HepG2 (cell line): ENCODE results near the gene AKAP12. TPM values are rescaled to one million over a fixed set of nuclear protein-coding genes. Genes with fewer than 3 reads are reported as not detected.

ENCODE experiments used
- ATAC-seq: fragments of 200-7000 bp; cut with Tn5 transposase; 3 replicates; pipeline ENCODE4 v1.9.1; 2020; ENCODE audit warnings: mild to moderate bottlenecking, moderate library complexity
- BruUV-seq: library from RNA; stranded (reverse); fragments of 400-500 nt; replicated peaks from 2 replicates; lab custom pipeline; 2021; lab: Mats Ljungman, UMichigan
- CTCF ChIA-PET: fragments of 300-600 bp; formaldehyde crosslinking; extraction: SDS; loops from one replicate; lab custom pipeline; 2021; ENCODE audit warnings: low total read pairs, inconsistent platforms, low intra/inter-chr PET ratio; lab: Yijun Ruan, JAX
- POLR2A ChIA-PET: fragments of 350-600 bp; sonication (Branson Sonifier 250); formaldehyde crosslinking; loops from one replicate; lab custom pipeline; 2020; ENCODE audit warnings: antibody characterized with exemption, inconsistent platforms; lab: Yijun Ruan, JAX
- DNase-seq: peaks from one replicate; pipeline ENCODE4 v3.0.0-alpha.2; 2015; ENCODE audit warnings: low spot score
- FAIRE-seq: peaks from 3 replicates; lab custom pipeline; 2011; peaks lifted over from hg19 to GRCh38; lab: Jason Lieb, UNC
- H2AFZ ChIP-seq: one replicate; pipeline ENCODE4 v1.6.1; 2011; ENCODE audit warnings: low read length, inconsistent platforms
- H3K27ac ChIP-seq: fragments of 300-600 bp; 3 replicates; pipeline ENCODE4 v1.8.0; 2011; ENCODE audit warnings: mixed run types, mild to moderate bottlenecking, mixed read lengths, low read length, inconsistent platforms; ENCODE audit not compliant: insufficient read depth; ENCODE audit errors: extremely low read length
- H3K27me3 ChIP-seq, 2 experiments: fragments of 200-600 bp in 1 of 2; 2 replicates in 1 of 2; 3 replicates in 1 of 2; pipeline versions ENCODE4 v1.6.0 to v1.8.0; 2011; ENCODE audit warnings: low read length in 2 of 2, mild to moderate bottlenecking in 2 of 2, moderate library complexity in 2 of 2, inconsistent platforms in 1 of 2; ENCODE audit not compliant: insufficient read depth in 2 of 2, control insufficient read depth in 1 of 2
- H3K36me3 ChIP-seq, 2 experiments: fragments of 200-600 bp in 1 of 2; replicated peaks in 1 of 2; 2 replicates in 1 of 2; 3 replicates in 1 of 2; pipeline versions ENCODE4 v1.5.1 to v1.8.0; 2011; ENCODE audit warnings: low read length in 2 of 2, inconsistent platforms in 1 of 2; ENCODE audit not compliant: insufficient read depth in 2 of 2, control insufficient read depth in 1 of 2
- H3K4me1 ChIP-seq: 2 replicates; pipeline ENCODE4 v1.5.1; 2012; ENCODE audit warnings: low read length, inconsistent platforms; ENCODE audit not compliant: insufficient read depth
- H3K4me2 ChIP-seq: 2 replicates; pipeline ENCODE4 v1.6.0; 2011; ENCODE audit warnings: low read depth, low read length, inconsistent platforms
- H3K4me3 ChIP-seq, 3 experiments: fragments of 200-600 bp in 1 of 3; sonication (generic), shearing (Covaris generic) in 1 of 3; replicated peaks in 1 of 3; 2 replicates each; pipeline ENCODE4 v1.5.1; 2011 to 2016; ENCODE audit warnings: low read length in 3 of 3, inconsistent platforms in 2 of 3, low read depth in 2 of 3, mild to moderate bottlenecking in 2 of 3, control low read depth in 1 of 3, mixed read lengths in 1 of 3; ENCODE audit not compliant: insufficient read depth in 1 of 3
- H3K79me2 ChIP-seq: one replicate; pipeline ENCODE4 v1.6.1; 2011; ENCODE audit warnings: low read length, inconsistent platforms; ENCODE audit not compliant: insufficient read depth
- H3K9ac ChIP-seq: 2 replicates; pipeline ENCODE4 v1.6.0; 2011; ENCODE audit warnings: mild to moderate bottlenecking, low read depth, low read length, inconsistent platforms; ENCODE audit not compliant: insufficient read depth
- H3K9me3 ChIP-seq: 2 replicates; pipeline ENCODE4 v1.5.1; 2012; ENCODE audit warnings: mild to moderate bottlenecking, low read length
- H4K20me1 ChIP-seq: 2 replicates; pipeline ENCODE4 v1.6.0; 2011; ENCODE audit warnings: inconsistent platforms, mild to moderate bottlenecking, low read length, moderate library complexity; ENCODE audit not compliant: insufficient read depth
- CEBPB ChIP-seq: IDR thresholded peaks from 2 replicates; pipeline ENCODE4 v1.6.1; 2011; ENCODE audit warnings: low read depth, low read length, improper control_type of control experiment, borderline replicate concordance
- CENPT ChIP-seq: sonication (generic); formaldehyde crosslinking; IDR thresholded peaks from 2 replicates; pipeline ENCODE4 v1.8.0; 2022; ENCODE audit warnings: low read depth, mild to moderate bottlenecking, moderate library complexity, missing genetic modification reagents
- CREM ChIP-seq, 2 experiments: sonication (generic) in 1 of 2; formaldehyde crosslinking in 1 of 2; IDR thresholded peaks; 2 replicates each; pipeline versions ENCODE4 v1.4.0 to v1.6.1; 2016 to 2020; ENCODE audit warnings: antibody characterized with exemption in 1 of 2, mild to moderate bottlenecking in 1 of 2, missing genetic modification reagents in 1 of 2
- EHMT2 ChIP-seq: fragments of 200-600 bp; sonication (generic); IDR thresholded peaks from 2 replicates; pipeline ENCODE4 v1.7.0; 2017; ENCODE audit warnings: antibody characterized with exemption, low read depth, low read length, borderline replicate concordance
- KDM3A ChIP-seq: IDR thresholded peaks from 2 replicates; pipeline ENCODE4 v1.6.1; 2018; ENCODE audit warnings: low read depth, missing compliant biosample characterization
- RARG ChIP-seq: sonication (generic); formaldehyde crosslinking; IDR thresholded peaks from 2 replicates; pipeline ENCODE4 v1.4.0; 2020; ENCODE audit warnings: low read depth, mild to moderate bottlenecking, missing genetic modification reagents
- RELA ChIP-seq: sonication (generic); formaldehyde crosslinking; IDR thresholded peaks from 2 replicates; pipeline ENCODE4 v1.4.0; 2020; ENCODE audit warnings: missing genetic modification reagents
- TRIM24 ChIP-seq: sonication (generic); formaldehyde crosslinking; IDR thresholded peaks from 2 replicates; pipeline ENCODE4 v1.8.0; 2022; ENCODE audit warnings: mild to moderate bottlenecking, missing genetic modification reagents
- TSC22D2 ChIP-seq: sonication (generic); formaldehyde crosslinking; IDR thresholded peaks from 2 replicates; pipeline ENCODE4 v1.5.1; 2020; ENCODE audit warnings: missing genetic modification reagents, mild to moderate bottlenecking, borderline replicate concordance
- ZNF256 ChIP-seq: sonication (generic); formaldehyde crosslinking; conservative IDR thresholded peaks from 2 replicates; pipeline ENCODE4 v1.4.0; 2020; ENCODE audit warnings: missing genetic modification reagents
- ZNF263 ChIP-seq: sonication (generic); formaldehyde crosslinking; IDR thresholded peaks from 2 replicates; pipeline ENCODE4 v1.4.0; 2020; ENCODE audit warnings: missing genetic modification reagents
- ZNF709 ChIP-seq: sonication (generic); formaldehyde crosslinking; IDR thresholded peaks from 2 replicates; pipeline ENCODE4 v1.5.0; 2020; ENCODE audit warnings: mild to moderate bottlenecking, missing genetic modification reagents
- ZSCAN12 ChIP-seq: sonication (generic); formaldehyde crosslinking; IDR thresholded peaks from 2 replicates; pipeline ENCODE4 v1.9.0; 2021; ENCODE audit warnings: mild to moderate bottlenecking, missing genetic modification reagents
- WGBS: methylation state at CpG from one replicate; pipeline ENCODE4 v1.1.6; 2017; ENCODE audit warnings: low lambda C conversion rate; 5-methylcytosine and 5-hydroxymethylcytosine counted together
- in situ Hi-C: cut with HindIII; loops from 2 replicates; pipeline ENCODE4 v1.10.0; 2017; ENCODE audit warnings: low pct_unique_long_range_greater_than_20kb; ENCODE audit not compliant: extremely low pct_ligation_motif_present
- intact Hi-C: fragments of 100-400 bp; cut with micrococcal nuclease; formaldehyde crosslinking; loops from one replicate; pipeline ENCODE4 v1.10.0; 2022; ENCODE audit not compliant: unreplicated experiment
- polyA plus RNA-seq, 8 experiments: library from polyadenylated mRNA; depleted of rRNA in 3 of 8; stranded (reverse) in 7 of 8; unstranded in 1 of 8; fragments of >200 nt; fragmentation: Illumina TruSeq in 4 of 8; extraction: Trizol in 4 of 8; gene quantifications; 2 replicates each; pipeline versions ENCODE4 v1.2.1 to v1.2.3, GENCODE V29; 2011 to 2016; ENCODE audit warnings: low read depth in 4 of 8, missing spikeins in 1 of 8, mixed read lengths in 1 of 8; ENCODE audit not compliant: insufficient read depth in 1 of 8
- total RNA-seq, 5 experiments: library from RNA; depleted of rRNA; stranded (reverse); fragments of >200 nt; fragmentation: Illumina TruSeq; extraction: Trizol; gene quantifications; 2 replicates each; pipeline ENCODE4 v1.2.3, GENCODE V29; 2016; ENCODE audit warnings: low read depth in 1 of 5
- TF ChIP-seq, protein P1 (sequence below): sonication (generic); formaldehyde crosslinking; IDR thresholded peaks from 2 replicates; pipeline ENCODE4 v1.8.0; 2023; ENCODE audit warnings: mild to moderate bottlenecking, missing genetic modification reagents
- TF ChIP-seq, protein P2 (sequence below): sonication (generic); formaldehyde crosslinking; IDR thresholded peaks from 2 replicates; pipeline ENCODE4 v1.4.0; 2020; ENCODE audit warnings: missing genetic modification reagents

Gene AKAP12
- total and polyA plus RNA-seq, 2 of the 13 experiments (the other 11 are each of a cell fraction or from before 2014, with no cell fraction given): 10.6 to 19.0 TPM

DNA sequence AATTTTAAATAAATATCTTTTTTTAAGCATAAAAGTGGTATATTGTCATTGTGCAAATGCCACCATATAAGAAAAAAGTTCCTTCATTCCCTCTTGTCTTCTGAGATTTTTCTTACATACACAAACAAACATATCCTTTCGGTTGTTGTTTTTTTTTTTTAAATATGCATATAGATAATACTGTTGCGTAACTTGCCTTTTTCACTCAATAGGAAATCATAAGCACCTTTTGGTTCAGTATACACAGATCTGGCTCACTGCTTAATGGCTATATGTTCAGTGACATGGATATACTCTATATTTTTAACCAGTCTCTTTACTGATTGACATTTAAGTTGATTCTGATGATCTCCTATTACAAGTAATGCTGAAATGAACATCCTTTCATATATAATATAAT is 40.1 kb downstream of the AKAP12 start:
- H3K9ac ChIP-seq: no peak overlapping the region
- ChIA-PET CTCF (no interaction called here), POLR2A (no interaction called here)
- in situ Hi-C loops: no loop called here
- no peak overlapping the region for H3K27ac ChIP-seq
- no peak overlapping the region for H3K4me3 ChIP-seq
- H3K36me3 ChIP-seq: no peaks in the 10 kb centered on the region
- DNase-seq: no peak
- intact Hi-C loops: no loop called here
- no peak overlapping the region for H2AFZ ChIP-seq
- H4K20me1 ChIP-seq: no peaks in the 10 kb centered on the region
- no TSS peak for BruUV-seq
- no peaks in the 10 kb centered on the region for H3K79me2 ChIP-seq
- FAIRE-seq: no peak
- TF ChIP-seq CEBPB (peak; percentile 61; the same call in 1 of the 2 replicates), EHMT2 (no peak)
- H3K27me3 ChIP-seq: no peaks in the 10 kb centered on the region; a peak in 1 of 5 replicates
- H3K4me1 ChIP-seq: no peaks in the 10 kb centered on the region
- no peak overlapping the region for H3K4me2 ChIP-seq
- no peak for ATAC-seq
- WGBS: 68% methylated on average over 2 of the region's 2 CpGs
- no peaks in the 10 kb centered on the region for H3K9me3 ChIP-seq

DNA sequence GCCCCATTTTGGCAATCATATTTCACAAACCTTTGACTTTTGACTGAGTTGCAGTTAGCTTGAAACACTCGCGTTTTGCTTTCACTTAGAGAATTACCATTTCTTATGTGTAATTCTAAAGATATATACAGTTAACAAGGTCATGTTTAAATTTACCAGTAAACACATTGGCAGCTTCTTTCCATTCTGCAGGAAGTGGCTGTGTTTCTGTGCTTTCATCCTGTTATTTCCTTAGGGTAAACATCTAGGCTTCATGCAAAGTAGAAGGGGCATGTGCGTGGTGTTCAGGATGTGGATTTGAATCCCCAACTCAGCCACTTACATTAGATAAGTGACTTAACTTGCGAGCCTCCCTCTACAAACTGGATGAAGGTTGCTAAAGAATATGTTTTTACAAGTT is 41.1 kb downstream of the AKAP12 start:
- no peak for TF ChIP-seq CREM (IDR thresholded peaks at IDR 0.05)
- TF ChIP-seq CREM (CRISPR knock-in tag; IDR thresholded peaks at IDR 0.05): no peak
- no peak for TF ChIP-seq TRIM24 (CRISPR knock-in tag)
- no peak for TF ChIP-seq RELA (CRISPR knock-in tag)
- TF ChIP-seq KDM3A (CRISPR knock-in tag): no peak
- no peak for TF ChIP-seq ZNF263
- no peak for TF ChIP-seq ZSCAN12
- TF ChIP-seq, protein P1, sequence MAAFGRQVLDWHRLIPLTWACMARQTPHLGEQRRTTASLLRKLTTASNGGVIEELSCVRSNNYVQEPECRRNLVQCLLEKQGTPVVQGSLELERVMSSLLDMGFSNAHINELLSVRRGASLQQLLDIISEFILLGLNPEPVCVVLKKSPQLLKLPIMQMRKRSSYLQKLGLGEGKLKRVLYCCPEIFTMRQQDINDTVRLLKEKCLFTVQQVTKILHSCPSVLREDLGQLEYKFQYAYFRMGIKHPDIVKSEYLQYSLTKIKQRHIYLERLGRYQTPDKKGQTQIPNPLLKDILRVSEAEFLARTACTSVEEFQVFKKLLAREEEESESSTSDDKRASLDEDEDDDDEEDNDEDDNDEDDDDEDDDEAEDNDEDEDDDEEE (CRISPR knock-in tag): no peak
- TF ChIP-seq TSC22D2 (CRISPR knock-in tag): no peak
- no peak for TF ChIP-seq ZNF256
- TF ChIP-seq, protein P2, sequence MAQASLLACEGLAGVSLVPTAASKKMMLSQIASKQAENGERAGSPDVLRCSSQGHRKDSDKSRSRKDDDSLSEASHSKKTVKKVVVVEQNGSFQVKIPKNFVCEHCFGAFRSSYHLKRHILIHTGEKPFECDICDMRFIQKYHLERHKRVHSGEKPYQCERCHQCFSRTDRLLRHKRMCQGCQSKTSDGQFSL (CRISPR knock-in tag): no peak
- no peak for TF ChIP-seq ZNF709 (CRISPR knock-in tag)
- TF ChIP-seq CENPT: no peak
- no peak for TF ChIP-seq RARG (CRISPR knock-in tag)
- H3K4me2 ChIP-seq: no peak overlapping the region

More for the DNA sequence above, 41.1 kb downstream of the AKAP12 start:
- no peak overlapping the region for H3K4me3 ChIP-seq
- FAIRE-seq (no peak), DNase-seq (no peak), ATAC-seq (no peak)
- H3K9me3 ChIP-seq: no peaks in the 10 kb centered on the region
- no TSS peak for BruUV-seq
- ChIA-PET POLR2A (no interaction called here), CTCF (no interaction called here)
- H2AFZ ChIP-seq: no peak overlapping the region
- H4K20me1 ChIP-seq: no peaks in the 10 kb centered on the region
- no peaks in the 10 kb centered on the region for H3K79me2 ChIP-seq
- in situ Hi-C loops: no loop called here
- WGBS: 69% methylated on average over 4 of the region's 4 CpGs
- H3K4me1 ChIP-seq: no peaks in the 10 kb centered on the region
- H3K27ac ChIP-seq: no peak overlapping the region
- no peaks in the 10 kb centered on the region for H3K36me3 ChIP-seq
- intact Hi-C loops: no loop called here
- H3K27me3 ChIP-seq: no peaks in the 10 kb centered on the region; a peak in 1 of 5 replicates
- no peak overlapping the region for H3K9ac ChIP-seq
